Lung microvascular endothelial cell (primary cell): ENCODE results near the gene COL4A1. TPM values are rescaled to one million over a fixed set of nuclear protein-coding genes. Genes with fewer than 3 reads are reported as not detected.
A peak's percentile ranks its signal among the peaks of the same experiment; 100 is the strongest.

Source experiments
- DNase-seq, 2 donors: peaks; one replicate each; pipeline versions ENCODE4 v3.0.0 to v3.0.0-alpha.2; 2010; ENCODE audit warnings: low read depth in 2 of 2
- total RNA-seq: library from RNA; depleted of rRNA; stranded (reverse); fragments of >200 nt; gene quantifications from 2 replicates; pipeline ENCODE4 v1.2.1, GENCODE V29; 2014

COL4A1 gene
- total RNA-seq, 1 donor from 2014 or later = 836 TPM

GRCh38 chr13:110170882-110171281, 136.1 kb downstream of the COL4A1 start:
- DNase-seq = no peak

GRCh38 chr13:110170020-110170790, 136.8 kb downstream of the COL4A1 start:
- DNase-seq = no peak

GRCh38 chr13:110168999-110169933, 137.7 kb downstream of the COL4A1 start:
- DNase-seq = peak in 1 of 2 donors; percentile 59

- no peak for DNase-seq
Observed at GRCh38 chr13:110166598-110166997, 140.4 kb downstream of the COL4A1 start.

- no peak for DNase-seq
Observed at GRCh38 chr13:110164706-110165105, 142.3 kb downstream of the COL4A1 start.

GRCh38 chr13:110162866-110163658, 143.9 kb downstream of the COL4A1 start:
- DNase-seq = no peak

GRCh38 chr13:110162053-110162452, 144.9 kb downstream of the COL4A1 start:
- no peak for DNase-seq

- DNase-seq = no peak
Observed at GRCh38 chr13:110161112-110161882, 145.7 kb downstream of the COL4A1 start.

- no peak for DNase-seq
Observed at GRCh38 chr13:110158226-110158625, 148.7 kb downstream of the COL4A1 start.

GRCh38 chr13:110157718-110158117, 149.2 kb downstream of the COL4A1 start:
- DNase-seq = no peak

- DNase-seq = peak in 1 of 2 donors; percentile 27
Observed at GRCh38 chr13:110156301-110157049, 150.5 kb downstream of the COL4A1 start.

GRCh38 chr13:110155072-110155471, 151.9 kb downstream of the COL4A1 start:
- no peak for DNase-seq

- DNase-seq = no peak
Observed at GRCh38 chr13:110154410-110154933, 152.5 kb downstream of the COL4A1 start.

- DNase-seq = no peak
Observed at GRCh38 chr13:110152351-110152750, 154.6 kb downstream of the COL4A1 start.

GRCh38 chr13:110151462-110151861, 155.5 kb downstream of the COL4A1 start:
- no peak for DNase-seq

GRCh38 chr13:110150384-110151101, 156.4 kb downstream of the COL4A1 start:
- DNase-seq = no peak

GRCh38 chr13:110149036-110149435, 157.9 kb downstream of the COL4A1 start:
- no peak for DNase-seq

- DNase-seq = no peak
Observed at GRCh38 chr13:110140099-110140498, 166.9 kb downstream of the COL4A1 start.

- peak in 1 of 2 donors; percentile 15 for DNase-seq
Observed at GRCh38 chr13:110138700-110139036, 168.3 kb downstream of the COL4A1 start.
